Mesenchymal stem cell (in vitro differentiated cells and primary cell): Measurements from ENCODE around the gene ODAPH.
A peak's percentile ranks its signal among the peaks of the same experiment; 100 is the strongest.
"Not testable (repeated sequence)": the region's sequence is repeated elsewhere in the genome, so short reads cannot be mapped to it uniquely, and the experiment has no call there.

ENCODE experiments used
- DNase-seq: peaks from one replicate; pipeline ENCODE4 v3.0.0-alpha.2; 2013
- H2AFZ ChIP-seq: one replicate; pipeline ENCODE4 v1.6.1; 2013; ENCODE audit warnings: low read depth, mild to moderate bottlenecking, control low read depth, inconsistent platforms, low read length, moderate library complexity
- H2AK5ac ChIP-seq: 2 replicates; pipeline ENCODE4 v1.6.1; 2013; ENCODE audit warnings: low read length, moderate library complexity, mild to moderate bottlenecking, inconsistent platforms; ENCODE audit not compliant: severe bottlenecking
- H2BK120ac ChIP-seq: one replicate; pipeline ENCODE4 v1.6.1; 2013; ENCODE audit warnings: low read depth, mild to moderate bottlenecking, inconsistent platforms, low read length, moderate library complexity
- H2BK12ac ChIP-seq, 2 experiments: one replicate each; pipeline ENCODE4 v1.6.1; 2013; ENCODE audit warnings: inconsistent platforms in 2 of 2, low read length in 2 of 2, mild to moderate bottlenecking in 2 of 2, moderate library complexity in 2 of 2, control low read depth in 1 of 2
- H2BK15ac ChIP-seq: one replicate; pipeline ENCODE4 v1.6.1; 2013; ENCODE audit warnings: mild to moderate bottlenecking, low read depth, inconsistent platforms; ENCODE audit not compliant: poor library complexity, severe bottlenecking
- H2BK5ac ChIP-seq: 2 replicates; pipeline ENCODE4 v1.6.1; 2013; ENCODE audit warnings: low read depth, mild to moderate bottlenecking, low read length, control low read depth, inconsistent platforms; ENCODE audit not compliant: poor library complexity, severe bottlenecking
- H3K14ac ChIP-seq, 2 experiments: one replicate each; pipeline ENCODE4 v1.6.1; 2013; ENCODE audit warnings: inconsistent platforms in 2 of 2, low read length in 2 of 2, control low read depth in 1 of 2, mild to moderate bottlenecking in 1 of 2, moderate library complexity in 1 of 2
- H3K18ac ChIP-seq, 2 experiments: one replicate each; pipeline ENCODE4 v1.6.1; 2013; ENCODE audit warnings: inconsistent platforms in 2 of 2, low read length in 2 of 2, control low read depth in 1 of 2, low read depth in 1 of 2, mild to moderate bottlenecking in 1 of 2
- H3K23ac ChIP-seq, 2 experiments: one replicate each; pipeline ENCODE4 v1.6.1; 2013; ENCODE audit warnings: inconsistent platforms in 2 of 2, low read length in 2 of 2, mild to moderate bottlenecking in 2 of 2, moderate library complexity in 2 of 2, control low read depth in 1 of 2
- H3K27ac ChIP-seq: 2 replicates; pipeline ENCODE4 v1.5.1; 2013; ENCODE audit warnings: mild to moderate bottlenecking, moderate library complexity, low read length, control low read depth, inconsistent platforms; ENCODE audit not compliant: poor library complexity, severe bottlenecking
- H3K27me3 ChIP-seq, 2 experiments: 2 replicates each; pipeline versions ENCODE4 v1.6.1 to v1.7.0; 2013; ENCODE audit warnings: low read length in 2 of 2, mild to moderate bottlenecking in 2 of 2, moderate library complexity in 2 of 2, control low read depth in 1 of 2, inconsistent platforms in 1 of 2; ENCODE audit not compliant: control insufficient read depth in 1 of 2, insufficient read depth in 1 of 2
- H3K36me3 ChIP-seq, 2 experiments: 2 replicates each; pipeline versions ENCODE4 v1.6.1 to v1.7.0; 2013; ENCODE audit warnings: low read length in 2 of 2, control low read depth in 1 of 2, inconsistent platforms in 1 of 2, low read depth in 1 of 2, mild to moderate bottlenecking in 1 of 2; ENCODE audit not compliant: insufficient read depth in 2 of 2, control insufficient read depth in 1 of 2
- H3K4ac ChIP-seq, 2 experiments: one replicate each; pipeline ENCODE4 v1.6.1; 2013; ENCODE audit warnings: inconsistent platforms in 2 of 2, low read length in 2 of 2, mild to moderate bottlenecking in 2 of 2, moderate library complexity in 2 of 2, control low read depth in 1 of 2, low read depth in 1 of 2
- H3K4me1 ChIP-seq: 2 replicates; pipeline ENCODE4 v1.6.1; 2013; ENCODE audit warnings: low read depth, low read length, control low read depth; ENCODE audit not compliant: control insufficient read depth, insufficient read depth
- H3K4me2 ChIP-seq: 2 replicates; pipeline ENCODE4 v1.6.1; 2013; ENCODE audit warnings: low read length, mild to moderate bottlenecking, inconsistent platforms; ENCODE audit not compliant: poor library complexity, severe bottlenecking
- H3K4me3 ChIP-seq, 2 experiments: 2 replicates each; pipeline versions ENCODE4 v1.5.1 to v1.7.0; 2013; ENCODE audit warnings: low read length in 2 of 2, mild to moderate bottlenecking in 2 of 2, control low read depth in 1 of 2, low read depth in 1 of 2; ENCODE audit not compliant: insufficient read depth in 1 of 2
- H3K79me1 ChIP-seq: replicated peaks from 2 replicates; pipeline ENCODE4 v1.6.1; 2013; ENCODE audit warnings: mild to moderate bottlenecking, control low read depth, low read length, inconsistent platforms; ENCODE audit not compliant: poor library complexity, severe bottlenecking
- H3K9ac ChIP-seq: 2 replicates; pipeline ENCODE4 v1.7.0; 2013; ENCODE audit warnings: mild to moderate bottlenecking, low read length, moderate library complexity
- H3K9me3 ChIP-seq: 2 replicates; pipeline ENCODE4 v1.7.0; 2013; ENCODE audit warnings: mild to moderate bottlenecking, low read length; ENCODE audit not compliant: control insufficient read depth
- H4K8ac ChIP-seq: one replicate; pipeline ENCODE4 v1.6.1; 2013; ENCODE audit warnings: inconsistent platforms, mild to moderate bottlenecking, low read length, moderate library complexity
- H4K91ac ChIP-seq: one replicate; pipeline ENCODE4 v1.6.1; 2013; ENCODE audit warnings: mild to moderate bottlenecking, low read length, inconsistent platforms
- WGBS: methylation state at CpG from one replicate; pipeline ENCODE4 v1.1.7; 2013; ENCODE audit warnings: mixed read lengths; 5-methylcytosine and 5-hydroxymethylcytosine counted together

Gene ODAPH

GRCh38 chr4:75525910-75526309 lies 30.0 kb upstream of the ODAPH start:
- no peak overlapping the region for H3K4ac ChIP-seq
- no peak overlapping the region for H2BK5ac ChIP-seq
- H3K79me1 ChIP-seq = peaks cover 12% of the 10 kb centered on the region
- H2BK15ac ChIP-seq = no peak overlapping the region
- H3K27ac ChIP-seq = no peak overlapping the region
- H3K23ac ChIP-seq = no peak overlapping the region
- WGBS = 100% methylated on average over 1 of the region's 1 CpG
- no peak overlapping the region for H3K14ac ChIP-seq
- no peak overlapping the region for H2BK12ac ChIP-seq
- no peak overlapping the region for H2AK5ac ChIP-seq
- no peak overlapping the region for H2AFZ ChIP-seq
- no peak overlapping the region for H3K9ac ChIP-seq
- no peak overlapping the region for H3K4me2 ChIP-seq
- peaks cover 2% of the 10 kb centered on the region for H3K9me3 ChIP-seq
- no peaks in the 10 kb centered on the region for H3K27me3 ChIP-seq
- peaks cover 1% of the 10 kb centered on the region for H3K4me1 ChIP-seq
- no peak for DNase-seq
- H4K91ac ChIP-seq = no peak overlapping the region
- H3K18ac ChIP-seq = no peak overlapping the region
- peaks cover 8 to 82% of the 10 kb centered on the region in 2 experiments for H3K36me3 ChIP-seq
- peak overlapping the region; percentile 19 for H2BK120ac ChIP-seq
- H4K8ac ChIP-seq = no peak overlapping the region
- no peak overlapping the region for H3K4me3 ChIP-seq

- Histone ChIP-seq H3K27ac (no peak overlapping the region), H3K4me2 (no peak overlapping the region), H3K9me3 (peaks cover 8% of the 10 kb centered on the region), H3K79me1 (peaks cover 14% of the 10 kb centered on the region), H2AK5ac (no peak overlapping the region), H3K4ac (no peak overlapping the region), H2BK15ac (no peak overlapping the region), H3K27me3 (no peaks in the 10 kb centered on the region), H3K23ac (no peak overlapping the region), H4K91ac (no peak overlapping the region), H2BK12ac (no peak overlapping the region), H3K4me1 (peaks cover 1% of the 10 kb centered on the region), H4K8ac (no peak overlapping the region), H2BK120ac (no peak overlapping the region), H3K4me3 (no peak overlapping the region), H3K9ac (no peak overlapping the region), H3K36me3 (peaks cover 12 to 88% of the 10 kb centered on the region in 2 experiments), H3K18ac (no peak overlapping the region), H2AFZ (no peak overlapping the region), H3K14ac (no peak overlapping the region), H2BK5ac (no peak overlapping the region)
- no peak for DNase-seq
Observed at GRCh38 chr4:75527482-75527881, 28.4 kb upstream of the ODAPH start.

- H3K4me2 ChIP-seq = no peak overlapping the region
- H2BK15ac ChIP-seq = no peak overlapping the region
- no peak overlapping the region for H2AK5ac ChIP-seq
- no peak overlapping the region for H2AFZ ChIP-seq
- H2BK5ac ChIP-seq = no peak overlapping the region
- no peak overlapping the region for H3K27ac ChIP-seq
- H3K36me3 ChIP-seq = peaks cover 10 to 71% of the 10 kb centered on the region in 2 experiments
- no peaks in the 10 kb centered on the region for H3K27me3 ChIP-seq
- H3K18ac ChIP-seq = no peak overlapping the region
- H4K91ac ChIP-seq = no peak overlapping the region
- no peak overlapping the region for H2BK12ac ChIP-seq
- no peak overlapping the region for H2BK120ac ChIP-seq
- peaks cover 8% of the 10 kb centered on the region for H3K79me1 ChIP-seq
- no peak overlapping the region for H3K14ac ChIP-seq
- DNase-seq = no peak
- no peak overlapping the region for H3K23ac ChIP-seq
- no peak overlapping the region for H3K4ac ChIP-seq
- H3K9me3 ChIP-seq = peaks cover 15% of the 10 kb centered on the region
- H3K4me1 ChIP-seq = peaks cover 1% of the 10 kb centered on the region
- H3K4me3 ChIP-seq = no peak overlapping the region
- no peak overlapping the region for H3K9ac ChIP-seq
- 96% methylated on average over 2 of the region's 2 CpGs for WGBS
- H4K8ac ChIP-seq = no peak overlapping the region
Observed at GRCh38 chr4:75530556-75531322, 25.1 kb upstream of the ODAPH start.

GRCh38 chr4:75531536-75532143 lies 24.2 kb upstream of the ODAPH start:
- not testable (repeated sequence) for H4K8ac ChIP-seq, H3K4ac ChIP-seq, H2BK15ac ChIP-seq, DNase-seq, H2AFZ ChIP-seq, H3K4me1 ChIP-seq, H2BK12ac ChIP-seq, H3K4me2 ChIP-seq, H3K27me3 ChIP-seq, H3K27ac ChIP-seq, H2BK5ac ChIP-seq, H3K14ac ChIP-seq, H3K9ac ChIP-seq, H4K91ac ChIP-seq, H3K18ac ChIP-seq, H3K4me3 ChIP-seq, H2BK120ac ChIP-seq, H2AK5ac ChIP-seq, H3K23ac ChIP-seq, H3K79me1 ChIP-seq
- WGBS = 98% methylated on average over 7 of the region's 7 CpGs
- Histone ChIP-seq H3K9me3 (peaks cover 16% of the 10 kb centered on the region), H3K36me3 (peaks cover 7 to 62% of the 10 kb centered on the region in 2 experiments)
